NCI-H524 treated with DMSO at 0.1 percent for 48 hours (cell line): Measurements from ENCODE around the gene HP.
"Not testable (repeated sequence)": the region's sequence is repeated elsewhere in the genome, so short reads cannot be mapped to it uniquely, and the experiment has no call there.

Experiments
- DNase-seq: peaks from one replicate; lab custom pipeline; 2025; lab: John Stamatoyannopoulos, UW

Gene HP

GRCh38 chr16:72054254-72054847 is at the start of gene HP:
HP (plus strand) TSS chr16:72054505; CDS start chr16:72054653, 148 bp downstream.
- not testable (repeated sequence) for DNase-seq

- not testable (repeated sequence) for DNase-seq
Measured at GRCh38 chr16:72008065-72008423, 46.3 kb upstream of the HP start.

GRCh38 chr16:72008424-72009216 is 45.7 kb upstream of the HP start, which contains the start of gene DHODH:
DHODH (plus strand) TSS chr16:72008744; CDS start chr16:72008765, 21 bp downstream.
- DNase-seq, result peak; percentile 91

GRCh38 chr16:72009779-72010178 is 44.5 kb upstream of the HP start:
- no peak for DNase-seq

- no peak for DNase-seq
Measured at GRCh38 chr16:72012607-72013006, 41.7 kb upstream of the HP start.

- DNase-seq, result no peak
Measured at GRCh38 chr16:72013389-72013788, 40.9 kb upstream of the HP start.

- no peak for DNase-seq
Measured at GRCh38 chr16:72013888-72014581, 40.3 kb upstream of the HP start.

- DNase-seq, result no peak
Measured at GRCh38 chr16:72014675-72015074, 39.6 kb upstream of the HP start.

- DNase-seq, result no peak
Measured at GRCh38 chr16:72015124-72015523, 39.2 kb upstream of the HP start.

- no peak for DNase-seq
Measured at GRCh38 chr16:72018470-72018869, 35.8 kb upstream of the HP start.

- DNase-seq, result no peak
Measured at GRCh38 chr16:72021043-72021442, 33.3 kb upstream of the HP start.

GRCh38 chr16:72022127-72022526 is 32.2 kb upstream of the HP start:
- no peak for DNase-seq

GRCh38 chr16:72023962-72024361 is 30.3 kb upstream of the HP start:
- no peak for DNase-seq

- DNase-seq, result no peak
Measured at GRCh38 chr16:72024862-72025382, 29.4 kb upstream of the HP start.

GRCh38 chr16:72025404-72026114 is 28.7 kb upstream of the HP start:
- DNase-seq, result no peak

GRCh38 chr16:72027669-72028378 is 26.5 kb upstream of the HP start:
- DNase-seq, result no peak

GRCh38 chr16:72029567-72030271 is 24.6 kb upstream of the HP start:
- no peak for DNase-seq

GRCh38 chr16:72033437-72033836 is 20.9 kb upstream of the HP start:
- DNase-seq, result no peak

- no peak for DNase-seq
Measured at GRCh38 chr16:72036098-72036497, 18.2 kb upstream of the HP start.

GRCh38 chr16:72042157-72042660 is 12.1 kb upstream of the HP start:
- no peak for DNase-seq

- DNase-seq, result no peak
Measured at GRCh38 chr16:72043058-72043457, 11.2 kb upstream of the HP start.
